ENCODE results near the gene ADAM10.

- TF ChIP-seq CTCF (IDR thresholded peaks at IDR 0.05; ENCODE audit: insufficient read depth, low read length) = no peak
- TF ChIP-seq POLR2AphosphoS5 (IDR thresholded peaks at IDR 0.05; ENCODE audit: low read depth) = no peak
Measured at GRCh38 chr15:58590236-58590635, 159.3 kb downstream of the ADAM10 start.

Measured in HL-60 (cell line).